Left ventricle myocardium superior (tissue), 1 donor: Measurements from ENCODE around the gene GPC3. TPM values are rescaled to one million over a fixed set of nuclear protein-coding genes. Genes with fewer than 3 reads are reported as not detected.
A peak's percentile ranks its signal among the peaks of the same experiment; 100 is the strongest.
"Not testable (repeated sequence)": the region's sequence is repeated elsewhere in the genome, so short reads cannot be mapped to it uniquely, and the experiment has no call there.

Experiments
- ATAC-seq: fragments of 200-7000 bp; cut with Tn5 transposase; one replicate; pipeline ENCODE4 v1.9.1; 2020; ENCODE audit warnings: mild to moderate bottlenecking, moderate library complexity
- DNase-seq: peaks from one replicate; pipeline ENCODE4 v3.0.0-alpha.2; 2020
- intact Hi-C: fragments of 100-400 bp; cut with micrococcal nuclease; formaldehyde crosslinking; loops from one replicate; pipeline ENCODE4 v1.11.0; 2022
- long read RNA-seq: library from polyadenylated mRNA; unstranded; transcript quantifications from one replicate; pipeline ENCODE4 v2.0.0, GENCODE V29; 2021
- total RNA-seq: library from RNA; stranded (reverse); fragmentation: NEBNext Ultra II Directional; extraction: Animal tissue kit (Norgen Biotek cat#: 25700); gene quantifications from one replicate; pipeline ENCODE4 v1.2.1, GENCODE V29; 2021
- donor health status: DM: no; HTN: yes; CAD: no; lungs with severe emphysema.

Gene GPC3
- total RNA-seq, result 4.2 TPM
- long read RNA-seq, transcript GPC3-201 (8 exons, 2,568 nt), result major isoform, 6 of 6 reads
- long read RNA-seq, partial matches to known transcripts, result 0 of 6 reads
- long read RNA-seq, other reads (novel, unspliced or antisense), result 0 of 6 reads

- ATAC-seq, result peak; percentile 83
- DNase-seq, result peak; percentile 42
- intact Hi-C loops, result no loop called here
Observed at GRCh38 chrX:133985164-133985966, at the start of gene GPC3. Gene GPC3, minus strand, starts transcription at chrX:133985594.

- ATAC-seq (no peak), DNase-seq (no peak)
- intact Hi-C loops, result no loop called here
Observed at GRCh38 chrX:134032441-134032840, 47.0 kb upstream of the GPC3 start.

- intact Hi-C loops, result no loop called here
- ATAC-seq (peak; percentile 68), DNase-seq (no peak)
Observed at GRCh38 chrX:134026565-134027311, 41.3 kb upstream of the GPC3 start.

GRCh38 chrX:134025986-134026545, 40.7 kb upstream of the GPC3 start:
- DNase-seq (no peak), ATAC-seq (no peak)
- intact Hi-C loops, result no loop called here

- DNase-seq (no peak), ATAC-seq (peak; percentile 37)
- intact Hi-C loops, result no loop called here
Observed at GRCh38 chrX:134024686-134025377, 39.4 kb upstream of the GPC3 start.

- ATAC-seq (no peak), DNase-seq (no peak)
- intact Hi-C loops, result no loop called here
Observed at GRCh38 chrX:134023851-134024281, 38.5 kb upstream of the GPC3 start.

- intact Hi-C loops, result no loop called here
- no peak for ATAC-seq
Observed at GRCh38 chrX:134020910-134021309, 35.5 kb upstream of the GPC3 start.

GRCh38 chrX:134019567-134020206, 34.3 kb upstream of the GPC3 start:
- ATAC-seq (no peak), DNase-seq (no peak)
- intact Hi-C loops, result no loop called here

More at GRCh38 chrX:134020910-134021309, 35.5 kb upstream of the GPC3 start:
- DNase-seq, result no peak

- intact Hi-C loops, DNase-seq, ATAC-seq: not testable (repeated sequence)
Observed at GRCh38 chrX:134016309-134016708, 30.9 kb upstream of the GPC3 start.

GRCh38 chrX:134015510-134015909, 30.1 kb upstream of the GPC3 start:
- DNase-seq, ATAC-seq, intact Hi-C loops: not testable (repeated sequence)

GRCh38 chrX:134013524-134013923, 28.1 kb upstream of the GPC3 start:
- ATAC-seq, result no peak

GRCh38 chrX:134013092-134013497, 27.7 kb upstream of the GPC3 start:
- DNase-seq (no peak), ATAC-seq (peak; percentile 36)
- intact Hi-C loops, result no loop called here

More at GRCh38 chrX:134013524-134013923, 28.1 kb upstream of the GPC3 start:
- DNase-seq, result no peak
- intact Hi-C loops, result no loop called here

- intact Hi-C loops, result no loop called here
- ATAC-seq, result no peak
Observed at GRCh38 chrX:134010690-134011089, 25.3 kb upstream of the GPC3 start.

GRCh38 chrX:134007716-134008115, 22.3 kb upstream of the GPC3 start:
- no peak for DNase-seq
- ATAC-seq, result no peak
- intact Hi-C loops, result no loop called here

More at GRCh38 chrX:134010690-134011089, 25.3 kb upstream of the GPC3 start:
- no peak for DNase-seq

- ATAC-seq (no peak), DNase-seq (no peak)
- intact Hi-C loops, result no loop called here
Observed at GRCh38 chrX:134006484-134007161, 21.2 kb upstream of the GPC3 start.

GRCh38 chrX:134004084-134004483, 18.7 kb upstream of the GPC3 start:
- ATAC-seq (peak; percentile 45), DNase-seq (no peak)
- intact Hi-C loops, result no loop called here

GRCh38 chrX:134002921-134003615, 17.7 kb upstream of the GPC3 start:
- intact Hi-C loops, result no loop called here
- DNase-seq (no peak), ATAC-seq (no peak)
